HFF-Myc (cell line): Measurements from ENCODE around the gene TOMT.

Source experiments
- DNase-seq: peaks from one replicate; pipeline ENCODE4 v3.0.0-alpha.2; 2011; ENCODE audit warnings: low read depth; ENCODE audit errors: extremely low read depth
- H3K4me3 ChIP-seq: replicated peaks from 2 replicates; pipeline ENCODE4 v1.5.1; 2011; ENCODE audit warnings: low read depth, mild to moderate bottlenecking, control low read depth, low read length
- TF ChIP-seq, protein P1 (sequence below): IDR thresholded peaks from 2 replicates; pipeline ENCODE4 v1.5.1; 2012; ENCODE audit warnings: mild to moderate bottlenecking, low read depth, low read length, control low read depth; ENCODE audit errors: missing control alignments

TOMT gene

DNA sequence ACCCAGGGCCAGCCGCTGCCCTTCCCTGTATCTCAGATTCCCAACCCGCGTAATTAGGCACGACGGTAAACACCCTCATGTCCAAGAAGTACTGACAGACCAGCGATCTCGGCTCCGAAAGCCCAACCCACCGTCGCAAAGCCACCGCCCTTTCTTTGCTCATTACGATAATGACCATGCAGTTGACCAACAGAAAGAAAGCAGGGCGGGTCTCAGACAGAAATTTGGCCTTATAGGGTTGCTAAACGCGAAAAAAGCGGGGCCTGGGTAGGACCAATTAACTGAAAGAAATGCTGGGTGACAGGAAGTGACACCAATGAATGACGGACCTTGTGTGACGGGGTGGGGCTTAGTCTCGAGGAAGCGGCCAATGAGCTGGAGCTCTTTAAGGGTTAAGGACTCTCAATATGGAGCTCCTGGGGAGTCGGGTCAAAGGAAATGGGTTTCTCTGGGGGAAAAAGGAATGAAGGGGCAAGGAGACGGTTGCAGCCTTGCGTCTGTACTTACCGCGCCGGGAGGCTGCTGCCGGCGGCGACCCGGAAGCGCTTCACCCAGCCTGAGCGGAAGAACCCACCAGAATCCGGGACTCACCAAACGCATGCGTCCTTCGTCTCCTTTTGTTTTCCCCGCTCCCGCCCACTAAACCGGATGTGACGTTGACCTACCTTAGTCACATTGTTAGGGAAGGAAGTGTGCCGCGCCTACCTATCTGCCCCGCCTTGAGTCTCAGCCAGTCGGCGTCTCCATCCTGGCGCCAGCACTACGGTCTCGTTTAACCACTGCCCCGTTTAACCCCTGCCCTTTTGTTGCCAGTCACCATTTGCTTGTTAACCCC is 6.6 kb downstream of the TOMT start, which contains the start of gene ANAPC15:
ANAPC15 (minus strand) TSS at position 553 of the 835 bp plus-strand sequence. CDS start 1,419 bp downstream, outside the sequence.
- H3K4me3 ChIP-seq = peak within 1 kb of the TSS; percentile 65
- peak; percentile 100 for DNase-seq
- TF ChIP-seq, protein P1, sequence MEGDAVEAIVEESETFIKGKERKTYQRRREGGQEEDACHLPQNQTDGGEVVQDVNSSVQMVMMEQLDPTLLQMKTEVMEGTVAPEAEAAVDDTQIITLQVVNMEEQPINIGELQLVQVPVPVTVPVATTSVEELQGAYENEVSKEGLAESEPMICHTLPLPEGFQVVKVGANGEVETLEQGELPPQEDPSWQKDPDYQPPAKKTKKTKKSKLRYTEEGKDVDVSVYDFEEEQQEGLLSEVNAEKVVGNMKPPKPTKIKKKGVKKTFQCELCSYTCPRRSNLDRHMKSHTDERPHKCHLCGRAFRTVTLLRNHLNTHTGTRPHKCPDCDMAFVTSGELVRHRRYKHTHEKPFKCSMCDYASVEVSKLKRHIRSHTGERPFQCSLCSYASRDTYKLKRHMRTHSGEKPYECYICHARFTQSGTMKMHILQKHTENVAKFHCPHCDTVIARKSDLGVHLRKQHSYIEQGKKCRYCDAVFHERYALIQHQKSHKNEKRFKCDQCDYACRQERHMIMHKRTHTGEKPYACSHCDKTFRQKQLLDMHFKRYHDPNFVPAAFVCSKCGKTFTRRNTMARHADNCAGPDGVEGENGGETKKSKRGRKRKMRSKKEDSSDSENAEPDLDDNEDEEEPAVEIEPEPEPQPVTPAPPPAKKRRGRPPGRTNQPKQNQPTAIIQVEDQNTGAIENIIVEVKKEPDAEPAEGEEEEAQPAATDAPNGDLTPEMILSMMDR = no peak

GRCh38 chr11:72112978-72113808 is 7.5 kb downstream of the TOMT start:
- TF ChIP-seq, protein P1 = no peak
- DNase-seq = no peak
- peak overlapping the region; percentile 65 for H3K4me3 ChIP-seq

- TF ChIP-seq, protein P1 = no peak
- no peak overlapping the region for H3K4me3 ChIP-seq
- DNase-seq = no peak
Observed at GRCh38 chr11:72114570-72114969, 8.8 kb downstream of the TOMT start.

DNA sequence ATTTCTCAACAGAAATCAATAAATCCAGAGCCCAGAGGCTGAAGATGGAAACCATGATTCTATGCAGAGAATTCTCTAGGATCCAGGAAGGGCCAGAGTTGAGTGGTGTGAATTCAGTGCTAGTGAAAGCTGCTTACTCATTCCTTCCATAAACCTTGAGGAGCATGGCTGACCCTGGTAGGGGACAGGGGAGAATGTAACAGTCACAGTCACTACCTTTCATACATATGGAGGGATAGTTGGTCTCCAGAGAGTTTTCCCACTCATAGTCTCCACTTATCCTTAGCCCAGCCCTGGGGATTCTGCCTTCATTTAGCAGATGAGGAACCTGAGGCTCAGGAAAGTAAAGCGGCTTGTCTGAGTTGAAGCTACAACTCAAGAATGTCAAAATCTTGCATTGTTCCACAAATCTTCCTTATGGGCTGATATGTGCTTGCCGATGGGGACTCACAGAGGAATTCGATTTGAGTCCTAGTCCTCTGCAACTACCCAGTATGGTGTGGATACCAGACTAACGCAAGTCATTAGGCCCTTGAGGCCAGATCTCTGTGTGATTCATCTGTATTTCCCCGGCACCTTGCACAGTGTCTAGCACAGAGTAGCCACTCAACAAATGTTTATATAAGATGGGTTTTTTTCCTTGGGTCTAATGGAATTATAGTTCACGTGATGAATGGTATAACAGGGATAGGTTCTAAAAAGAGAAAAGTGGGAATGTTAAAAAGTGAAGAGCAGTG is 10.5 kb downstream of the TOMT start:
- TF ChIP-seq, protein P1 = no peak
- no peak for DNase-seq
- no peak overlapping the region for H3K4me3 ChIP-seq

DNA sequence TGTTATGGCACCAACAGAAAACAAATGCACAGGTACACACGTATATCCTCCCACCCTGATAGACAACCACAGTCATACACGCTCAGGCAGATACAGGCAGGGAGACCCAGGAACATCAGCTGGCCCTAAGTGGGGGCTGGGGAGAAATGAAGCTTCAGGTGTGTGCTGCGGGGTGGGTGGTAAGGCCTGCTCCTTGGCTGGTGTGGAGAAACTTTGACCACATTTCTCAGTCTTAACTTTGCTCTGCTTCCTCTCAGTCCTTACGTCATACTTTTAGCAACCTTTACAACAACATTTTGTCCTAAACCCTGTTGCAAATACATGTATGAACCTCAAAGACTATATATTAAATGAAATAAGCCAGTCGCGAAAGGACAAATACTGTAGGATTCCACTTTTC is 13.5 kb downstream of the TOMT start:
- TF ChIP-seq, protein P1 = no peak

GRCh38 chr11:72120930-72121329 is 15.2 kb downstream of the TOMT start:
- H3K4me3 ChIP-seq = no peak overlapping the region
- no peak for DNase-seq
- TF ChIP-seq, protein P1 = no peak

More for the DNA sequence above, 13.5 kb downstream of the TOMT start:
- no peak for DNase-seq
- no peak overlapping the region for H3K4me3 ChIP-seq
